Smooth muscle cell (in vitro differentiated cells): ENCODE results near the gene MPST. TPM values are rescaled to one million over a fixed set of nuclear protein-coding genes. Genes with fewer than 3 reads are reported as not detected.

Experiments
- DNase-seq: peaks from one replicate; lab custom pipeline; 2025; ENCODE audit not compliant: unreplicated experiment; lab: John Stamatoyannopoulos, UW
- H2AFZ ChIP-seq: fragments of 200-600 bp; sonication (generic); 2 replicates; pipeline ENCODE4 v1.6.0; 2016; ENCODE audit warnings: antibody characterized with exemption, low read depth, mild to moderate bottlenecking
- H3F3A ChIP-seq: fragments of 200-600 bp; sonication (generic); 2 replicates; pipeline ENCODE4 v1.6.0; 2017; ENCODE audit warnings: antibody characterized with exemption, low read depth
- H3K27ac ChIP-seq: fragments of 200-600 bp; sonication (generic); 2 replicates; pipeline ENCODE4 v1.5.1; 2016; ENCODE audit warnings: low read depth, mild to moderate bottlenecking
- H3K27me3 ChIP-seq: fragments of 200-600 bp; sonication (generic); 2 replicates; pipeline ENCODE4 v1.6.1; 2016; ENCODE audit warnings: low read depth, mild to moderate bottlenecking
- H3K36me3 ChIP-seq: fragments of 200-600 bp; sonication (generic); 2 replicates; pipeline ENCODE4 v1.5.1; 2016; ENCODE audit warnings: low read depth
- H3K4me1 ChIP-seq: fragments of 200-600 bp; sonication (generic); 2 replicates; pipeline ENCODE4 v1.5.1; 2016; ENCODE audit warnings: low read depth
- H3K4me2 ChIP-seq: fragments of 200-600 bp; sonication (generic); 2 replicates; pipeline ENCODE4 v1.6.0; 2016; ENCODE audit warnings: mild to moderate bottlenecking
- H3K4me3 ChIP-seq: fragments of 200-600 bp; sonication (generic); 2 replicates; pipeline ENCODE4 v1.5.1; 2016; ENCODE audit warnings: mild to moderate bottlenecking
- H3K79me2 ChIP-seq: fragments of 200-600 bp; sonication (generic); 2 replicates; pipeline ENCODE4 v1.6.0; 2016; ENCODE audit warnings: low read depth, mild to moderate bottlenecking
- H3K9ac ChIP-seq: fragments of 200-600 bp; sonication (generic); 2 replicates; pipeline ENCODE4 v1.6.0; 2016; ENCODE audit warnings: low read depth
- H3K9me3 ChIP-seq: fragments of 200-600 bp; sonication (generic); replicated peaks from 2 replicates; pipeline ENCODE4 v1.5.1; 2016; ENCODE audit warnings: low read depth
- H4K20me1 ChIP-seq: fragments of 200-600 bp; sonication (generic); 2 replicates; pipeline ENCODE4 v1.6.0; 2016; ENCODE audit warnings: low read depth
- CTCF ChIP-seq: fragments of 200-600 bp; sonication (generic); IDR thresholded peaks from 2 replicates; pipeline ENCODE4 v1.5.1; 2017; ENCODE audit warnings: borderline replicate concordance, mild to moderate bottlenecking, antibody characterized with exemption; ENCODE audit not compliant: insufficient read depth, poor library complexity, severe bottlenecking
- WGBS: methylation state at CpG from one replicate; pipeline ENCODE4 v1.1.7; 2016; ENCODE audit warnings: low lambda C conversion rate; 5-methylcytosine and 5-hydroxymethylcytosine counted together
- polyA plus RNA-seq: library from polyadenylated mRNA; unstranded; fragments of >200 nt; fragmentation: Nextera tagmentation; extraction: Ambion mirVana; gene quantifications from 2 replicates; pipeline ENCODE4 v1.2.1, GENCODE V29; 2016
- total RNA-seq: library from RNA; depleted of rRNA; stranded (reverse); fragments of >200 nt; gene quantifications from 2 replicates; pipeline ENCODE4 v1.2.3, GENCODE V29; 2014

MPST gene
- total and polyA plus RNA-seq, 2 experiments from 2014 or later = 49.9 to 119 TPM

- Histone ChIP-seq H4K20me1 (no peaks in the 10 kb centered on the region), H3K27me3 (no peaks in the 10 kb centered on the region), H2AFZ (no peak overlapping the region), H3K27ac (no peak overlapping the region), H3K4me3 (no peak overlapping the region), H3K9me3 (no peaks in the 10 kb centered on the region), H3F3A (no peaks in the 10 kb centered on the region), H3K79me2 (no peaks in the 10 kb centered on the region), H3K36me3 (no peaks in the 10 kb centered on the region), H3K4me2 (no peak overlapping the region), H3K4me1 (no peaks in the 10 kb centered on the region), H3K9ac (no peak overlapping the region)
- 85% methylated on average over 9 of the region's 9 CpGs for WGBS
- no peak for DNase-seq
- TF ChIP-seq CTCF = no peak
Observed at GRCh38 chr22:37044634-37045625, 25.4 kb downstream of the MPST start.

GRCh38 chr22:37045958-37046357 lies 26.4 kb downstream of the MPST start:
- H3K4me2 ChIP-seq = no peak overlapping the region
- H3K9ac ChIP-seq = no peak overlapping the region
- H4K20me1 ChIP-seq = no peaks in the 10 kb centered on the region
- DNase-seq = no peak
- H3F3A ChIP-seq = no peaks in the 10 kb centered on the region
- no peaks in the 10 kb centered on the region for H3K4me1 ChIP-seq
- H3K4me3 ChIP-seq = no peak overlapping the region
- H2AFZ ChIP-seq = no peak overlapping the region
- H3K9me3 ChIP-seq = no peaks in the 10 kb centered on the region
- no peaks in the 10 kb centered on the region for H3K27me3 ChIP-seq
- WGBS = 31% methylated on average over 4 of the region's 4 CpGs
- no peak overlapping the region for H3K27ac ChIP-seq
- H3K79me2 ChIP-seq = no peaks in the 10 kb centered on the region
- no peaks in the 10 kb centered on the region for H3K36me3 ChIP-seq
- peak; percentile 49 for TF ChIP-seq CTCF

GRCh38 chr22:37046589-37046988 lies 27.0 kb downstream of the MPST start:
- Histone ChIP-seq H3K79me2 (no peaks in the 10 kb centered on the region), H3K4me2 (no peak overlapping the region), H3F3A (no peaks in the 10 kb centered on the region), H4K20me1 (no peaks in the 10 kb centered on the region), H3K36me3 (no peaks in the 10 kb centered on the region), H3K9ac (no peak overlapping the region), H3K4me3 (no peak overlapping the region), H2AFZ (no peak overlapping the region), H3K27me3 (no peaks in the 10 kb centered on the region), H3K9me3 (no peaks in the 10 kb centered on the region), H3K4me1 (no peaks in the 10 kb centered on the region), H3K27ac (no peak overlapping the region)
- 95% methylated on average over 6 of the region's 6 CpGs for WGBS
- no peak for DNase-seq
- no peak for TF ChIP-seq CTCF

GRCh38 chr22:37047006-37047405 lies 27.5 kb downstream of the MPST start:
- H2AFZ ChIP-seq = no peak overlapping the region
- no peaks in the 10 kb centered on the region for H4K20me1 ChIP-seq
- no peak for TF ChIP-seq CTCF
- no peaks in the 10 kb centered on the region for H3K27me3 ChIP-seq
- no peaks in the 10 kb centered on the region for H3F3A ChIP-seq
- H3K4me2 ChIP-seq = no peak overlapping the region
- peaks cover under 1% of the 10 kb centered on the region for H3K4me1 ChIP-seq
- H3K27ac ChIP-seq = no peak overlapping the region
- H3K36me3 ChIP-seq = no peaks in the 10 kb centered on the region
- no peak overlapping the region for H3K4me3 ChIP-seq
- no peak overlapping the region for H3K9ac ChIP-seq
- H3K79me2 ChIP-seq = no peaks in the 10 kb centered on the region
- DNase-seq = no peak
- 84% methylated on average over 7 of the region's 7 CpGs for WGBS
- H3K9me3 ChIP-seq = no peaks in the 10 kb centered on the region
